Naive thymus-derived CD4-positive, alpha-beta T cell (primary cell): ENCODE results near the gene RAD51B. TPM values are rescaled to one million over a fixed set of nuclear protein-coding genes. Genes with fewer than 3 reads are reported as not detected.

Experiments used
- ATAC-seq: fragments of 150-1000 bp; cut with Tn5 transposase; 2 replicates; pipeline ENCODE4 v1.10.0; 2021; ENCODE audit warnings: mild to moderate bottlenecking, moderate library complexity
- CTCF ChIA-PET: fragments of 350-600 bp; sonication (Branson Sonifier 250); formaldehyde crosslinking; loops from one replicate; lab custom pipeline; 2021; ENCODE audit warnings: antibody characterized with exemption; lab: Charles Lee
- POLR2A ChIA-PET: fragments of 350-600 bp; sonication (Branson Sonifier 250); formaldehyde crosslinking; loops from one replicate; lab custom pipeline; 2021; ENCODE audit warnings: antibody characterized with exemption, inconsistent platforms; lab: Charles Lee
- DNase-seq, 9 donors: peaks; one replicate each; pipeline versions ENCODE4 v3.0.0 to v3.0.0-alpha.2; 2020 to 2022; ENCODE audit warnings: mixed read lengths in 1 of 9
- H3K27ac ChIP-seq: one replicate; pipeline ENCODE4 v1.7.0; 2013; ENCODE audit warnings: mild to moderate bottlenecking, low read depth, low read length, moderate library complexity
- H3K27me3 ChIP-seq, 2 donors: one replicate each; pipeline ENCODE4 v1.7.0; 2013; ENCODE audit warnings: low read length in 2 of 2, mild to moderate bottlenecking in 2 of 2, moderate library complexity in 2 of 2; ENCODE audit not compliant: control insufficient read depth in 2 of 2, insufficient read depth in 2 of 2
- H3K36me3 ChIP-seq, 3 experiments: 1 replicate in 2 of 3; 2 replicates in 1 of 3; pipeline ENCODE4 v1.7.0; 2013; ENCODE audit warnings: low read length in 3 of 3, mild to moderate bottlenecking in 3 of 3, moderate library complexity in 1 of 3; ENCODE audit not compliant: insufficient read depth in 3 of 3, control insufficient read depth in 2 of 3
- H3K4me1 ChIP-seq, 2 donors: one replicate each; pipeline ENCODE4 v1.7.0; 2013; ENCODE audit warnings: low read length in 2 of 2, mild to moderate bottlenecking in 2 of 2, moderate library complexity in 1 of 2; ENCODE audit not compliant: control insufficient read depth in 2 of 2, insufficient read depth in 2 of 2
- H3K4me3 ChIP-seq: 2 replicates; pipeline ENCODE4 v1.7.0; 2013; ENCODE audit warnings: mild to moderate bottlenecking, low read length
- H3K9me3 ChIP-seq, 3 experiments: 1 replicate in 2 of 3; 2 replicates in 1 of 3; pipeline ENCODE4 v1.7.0; 2013; ENCODE audit warnings: low read length in 3 of 3; ENCODE audit not compliant: control insufficient read depth in 2 of 3
- H3K27ac Mint-ChIP-seq, 9 donors: one replicate each; pipeline ENCODE4 v1.8.0; 2020 to 2022; ENCODE audit warnings: mixed read lengths in 9 of 9, mild to moderate bottlenecking in 8 of 9, moderate library complexity in 5 of 9, inconsistent platforms in 2 of 9
- H3K27me3 Mint-ChIP-seq, 5 donors: one replicate each; pipeline ENCODE4 v1.8.0; 2021 to 2022; ENCODE audit warnings: mixed read lengths in 5 of 5, mild to moderate bottlenecking in 1 of 5
- H3K36me3 Mint-ChIP-seq, 5 donors: one replicate each; pipeline ENCODE4 v1.8.0; 2020 to 2022; ENCODE audit warnings: mixed read lengths in 5 of 5, mild to moderate bottlenecking in 3 of 5, inconsistent platforms in 1 of 5
- H3K4me1 Mint-ChIP-seq, 7 donors: one replicate each; pipeline ENCODE4 v1.8.0; 2020 to 2022; ENCODE audit warnings: mixed read lengths in 7 of 7, mild to moderate bottlenecking in 3 of 7, inconsistent platforms in 1 of 7
- H3K4me3 Mint-ChIP-seq, 10 donors: one replicate each; pipeline ENCODE4 v1.8.0; 2020 to 2022; ENCODE audit warnings: mild to moderate bottlenecking in 10 of 10, mixed read lengths in 10 of 10, moderate library complexity in 6 of 10, inconsistent platforms in 2 of 10
- H3K9me3 Mint-ChIP-seq, 11 donors: one replicate each; pipeline ENCODE4 v1.8.0; 2020 to 2022; ENCODE audit warnings: mixed read lengths in 11 of 11, mild to moderate bottlenecking in 4 of 11, inconsistent platforms in 1 of 11, moderate library complexity in 1 of 11
- intact Hi-C, 2 donors: fragments of 100-400 bp; cut with micrococcal nuclease; formaldehyde crosslinking; loops; one replicate each; pipeline ENCODE4 v1.15.1; 2023
- polyA plus RNA-seq, 2 donors: library from polyadenylated mRNA; unstranded; fragments of 300-500 nt; fragmentation: Illumina TruSeq; gene quantifications; one replicate each; pipeline ENCODE4 v1.2.3, GENCODE V29; 2021
- total RNA-seq, 6 experiments: library from RNA in 5 of 6; stranded (reverse) in 5 of 6; gene quantifications; 1 replicate in 5 of 6; 2 replicates in 1 of 6; pipeline ENCODE4 v1.2.3 and lab custom pipeline; 2021 to 2026

Gene RAD51B
- total and polyA plus RNA-seq, 7 experiments from 2014 or later: 15.0 to 42.2 (median 28.8) TPM

- DNase-seq (peak in 4 of 9 donors; percentile 13 to 28 (median 25)), ATAC-seq (peak; percentile 48)
- H3K27ac ChIP-seq: peak overlapping the region; percentile 29
- ChIA-PET CTCF (no interaction called here), POLR2A (interaction anchor here (0.7 to 1.5 kb wide), 5 partner anchors 26 to 101 kb away, joined by 3 to 5 read pairs (median 4); partner anchors contain the start of gene ZFP36L1)
- H3K4me3 ChIP-seq: no peak overlapping the region
- Mint-ChIP-seq H3K27ac (peak overlapping the region; percentile 66 to 86 (median 83)), H3K36me3 (no peaks in the 10 kb centered on the region), H3K4me3 (peak overlapping the region in 7 of 10 donors; percentile 25 to 72 (median 37)), H3K9me3 (no peaks in the 10 kb centered on the region), H3K4me1 (peaks cover 20 to 44% (median 34%) of the 10 kb centered on the region in 7 donors), H3K27me3 (no peaks in the 10 kb centered on the region)
- no peaks in the 10 kb centered on the region for H3K27me3 ChIP-seq
- H3K9me3 ChIP-seq: no peaks in the 10 kb centered on the region
- no peaks in the 10 kb centered on the region for H3K36me3 ChIP-seq
- H3K4me1 ChIP-seq: peaks cover 20 to 24% of the 10 kb centered on the region in 2 donors
- intact Hi-C loops: no loop called here
Measured at GRCh38 chr14:68711561-68712309, 892.2 kb downstream of the RAD51B start.

GRCh38 chr14:68712703-68713370, 893.3 kb downstream of the RAD51B start:
- ChIA-PET POLR2A (interaction anchor here (0.5 to 1.5 kb wide), 2 partner anchors 9 to 32 kb away, joined by 3 to 5 read pairs; no protein-coding TSS in a partner anchor), CTCF (interaction anchor here (0.5 kb wide), 1 partner anchor 465 kb away, joined by 4 read pairs; no protein-coding TSS in a partner anchor)
- no peak for ATAC-seq
- no peaks in the 10 kb centered on the region for H3K27me3 Mint-ChIP-seq
- H3K27me3 ChIP-seq: no peaks in the 10 kb centered on the region
- peak overlapping the region in 8 of 9 donors; percentile 71 to 87 (median 84) for H3K27ac Mint-ChIP-seq
- H3K4me3 ChIP-seq: no peak overlapping the region
- peak overlapping the region in 5 of 10 donors; percentile 4 to 74 (median 47) for H3K4me3 Mint-ChIP-seq
- H3K9me3 ChIP-seq: no peaks in the 10 kb centered on the region
- peaks cover 20 to 24% of the 10 kb centered on the region in 2 donors for H3K4me1 ChIP-seq
- no peaks in the 10 kb centered on the region for H3K9me3 Mint-ChIP-seq
- DNase-seq: no peak
- no peaks in the 10 kb centered on the region for H3K36me3 ChIP-seq
- intact Hi-C loops: no loop called here
- no peaks in the 10 kb centered on the region for H3K36me3 Mint-ChIP-seq
- H3K27ac ChIP-seq: peak overlapping the region; percentile 23
- H3K4me1 Mint-ChIP-seq: peaks cover 19 to 44% (median 36%) of the 10 kb centered on the region in 7 donors

DNA sequence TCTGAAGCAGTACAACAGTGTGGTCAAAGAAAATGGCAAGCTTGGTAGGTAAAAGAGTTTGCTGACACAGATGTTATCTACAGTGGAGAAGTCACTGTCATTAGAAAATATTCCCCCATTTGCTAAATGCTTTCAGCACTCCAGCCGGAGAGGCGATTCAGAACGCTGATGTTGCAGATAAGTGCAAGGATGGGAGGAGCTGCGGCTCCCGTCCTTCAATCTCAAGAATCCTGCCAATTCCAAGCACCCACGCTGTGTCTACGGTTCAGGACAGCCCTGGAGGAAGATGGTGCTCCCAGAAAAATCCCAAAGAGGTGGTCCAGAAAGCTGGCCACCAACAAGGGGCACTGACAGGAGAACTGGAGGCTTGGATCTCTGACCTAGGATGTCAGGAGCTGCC, 894.2 kb downstream of the RAD51B start:
- intact Hi-C loops: no loop called here
- ATAC-seq (no peak), DNase-seq (no peak)

DNA sequence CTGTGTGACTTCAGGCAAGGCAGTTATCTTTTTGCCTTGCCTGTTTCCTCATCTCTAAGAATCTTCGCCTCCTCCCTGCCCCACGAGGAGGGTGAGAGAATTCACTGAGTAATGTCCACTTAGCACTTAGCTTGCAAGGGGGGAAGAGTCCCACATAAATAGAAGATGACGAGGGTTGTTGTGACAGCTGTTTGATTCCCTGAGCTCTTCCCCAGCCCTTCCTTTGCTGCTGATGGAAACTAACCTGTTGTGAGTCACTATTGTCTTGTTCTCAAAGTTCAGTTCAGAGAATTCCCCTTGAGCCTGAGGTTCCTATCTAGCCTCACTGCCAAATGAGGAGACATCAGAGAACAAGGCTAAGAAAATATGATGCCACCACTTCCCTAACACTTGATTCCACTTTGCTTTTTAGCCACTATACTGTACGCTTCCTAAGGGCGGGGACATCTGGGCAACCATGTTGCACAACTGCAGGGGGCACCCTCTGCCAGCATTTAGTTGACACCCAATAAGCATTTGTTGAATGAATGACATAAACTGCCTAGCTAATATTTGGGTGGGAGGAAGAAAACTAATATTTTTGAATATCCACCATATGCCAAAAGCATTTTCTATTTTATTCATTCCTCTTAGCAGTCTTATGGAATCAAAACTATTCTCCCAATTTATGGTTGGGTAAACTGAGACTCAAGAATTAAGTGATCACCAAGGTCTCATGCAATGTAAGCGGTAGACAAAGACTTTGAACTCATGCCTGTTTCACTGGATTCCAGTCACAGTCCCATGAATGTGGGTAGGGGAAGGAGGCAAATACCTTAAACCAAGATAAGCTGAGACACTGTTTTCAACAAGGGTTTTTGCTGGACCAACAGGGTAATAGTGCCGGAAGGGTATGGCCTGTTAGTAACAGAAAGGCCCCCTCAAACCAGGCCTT, 895.7 kb downstream of the RAD51B start:
- ChIA-PET POLR2A (interaction anchor here (0.7 kb wide), 1 partner anchor 30 kb away, joined by 3 read pairs; no protein-coding TSS in a partner anchor), CTCF (no interaction called here)
- no peaks in the 10 kb centered on the region for H3K36me3 ChIP-seq
- intact Hi-C loops: loop anchor here in 1 of 2 donors (5.0 kb wide), 1 partner anchor 72 kb away; no protein-coding TSS in a partner anchor
- Mint-ChIP-seq H3K4me3 (no peak overlapping the region), H3K4me1 (peaks cover 27 to 55% (median 50%) of the 10 kb centered on the region in 7 donors), H3K9me3 (peaks cover 0 to 8% (median 1%) of the 10 kb centered on the region in 11 donors), H3K36me3 (peaks cover 0 to 9% (median 0%) of the 10 kb centered on the region in 5 donors), H3K27ac (peak overlapping the region in 2 of 9 donors; percentile 23 to 36), H3K27me3 (no peaks in the 10 kb centered on the region)
- no peak overlapping the region for H3K27ac ChIP-seq
- H3K9me3 ChIP-seq: no peaks in the 10 kb centered on the region
- ATAC-seq (peak; percentile 68), DNase-seq (no peak)
- H3K27me3 ChIP-seq: no peaks in the 10 kb centered on the region
- no peak overlapping the region for H3K4me3 ChIP-seq
- H3K4me1 ChIP-seq: peaks cover 24 to 35% of the 10 kb centered on the region in 2 donors

More for the DNA sequence above, 894.2 kb downstream of the RAD51B start:
- H3K4me3 Mint-ChIP-seq: no peak overlapping the region
- peaks cover 20 to 24% of the 10 kb centered on the region in 2 donors for H3K4me1 ChIP-seq
- H3K36me3 ChIP-seq: no peaks in the 10 kb centered on the region
- ChIA-PET POLR2A (interaction anchor here (0.6 to 0.7 kb wide), 2 partner anchors 31 to 48 kb away, joined by 3 to 4 read pairs; no protein-coding TSS in a partner anchor), CTCF (interaction anchor here (0.5 kb wide), 1 partner anchor 466 kb away, joined by 4 read pairs; no protein-coding TSS in a partner anchor)
- no peak overlapping the region for H3K4me3 ChIP-seq
- peak overlapping the region in 3 of 9 donors; percentile 17 to 81 (median 46) for H3K27ac Mint-ChIP-seq
- peaks cover 0 to 2% (median 0%) of the 10 kb centered on the region in 5 donors for H3K36me3 Mint-ChIP-seq
- no peaks in the 10 kb centered on the region for H3K27me3 Mint-ChIP-seq
- peaks cover 19 to 44% (median 38%) of the 10 kb centered on the region in 7 donors for H3K4me1 Mint-ChIP-seq
- no peaks in the 10 kb centered on the region for H3K9me3 ChIP-seq
- H3K9me3 Mint-ChIP-seq: no peaks in the 10 kb centered on the region
- H3K27ac ChIP-seq: no peak overlapping the region
- no peaks in the 10 kb centered on the region for H3K27me3 ChIP-seq

GRCh38 chr14:68716698-68717097, 897.1 kb downstream of the RAD51B start:
- Mint-ChIP-seq H3K36me3 (peaks cover 0 to 14% (median 0%) of the 10 kb centered on the region in 5 donors), H3K27ac (no peak overlapping the region), H3K4me1 (peaks cover 25 to 51% (median 41%) of the 10 kb centered on the region in 7 donors), H3K9me3 (peaks cover 0 to 10% (median 3%) of the 10 kb centered on the region in 11 donors), H3K27me3 (no peaks in the 10 kb centered on the region), H3K4me3 (no peak overlapping the region)
- intact Hi-C loops: loop anchor here in 1 of 2 donors (5.0 kb wide), 1 partner anchor 71 kb away; no protein-coding TSS in a partner anchor
- ChIA-PET POLR2A (no interaction called here), CTCF (no interaction called here)
- Histone ChIP-seq H3K9me3 (no peaks in the 10 kb centered on the region), H3K27ac (no peak overlapping the region), H3K27me3 (no peaks in the 10 kb centered on the region), H3K36me3 (no peaks in the 10 kb centered on the region), H3K4me3 (no peak overlapping the region), H3K4me1 (peaks cover 19 to 42% of the 10 kb centered on the region in 2 donors)
- DNase-seq (no peak), ATAC-seq (no peak)
